HG03025 (cell line): ENCODE results near the gene LSP1.

Source experiments
- ATAC-seq: cut with Tn5 transposase; IDR thresholded peaks from one replicate; pipeline ENCODE4 v1.9.1; 2021; ENCODE audit warnings: mild to moderate bottlenecking, moderate library complexity; ENCODE audit not compliant: unreplicated experiment, low FRiP score

The LSP1 gene

DNA sequence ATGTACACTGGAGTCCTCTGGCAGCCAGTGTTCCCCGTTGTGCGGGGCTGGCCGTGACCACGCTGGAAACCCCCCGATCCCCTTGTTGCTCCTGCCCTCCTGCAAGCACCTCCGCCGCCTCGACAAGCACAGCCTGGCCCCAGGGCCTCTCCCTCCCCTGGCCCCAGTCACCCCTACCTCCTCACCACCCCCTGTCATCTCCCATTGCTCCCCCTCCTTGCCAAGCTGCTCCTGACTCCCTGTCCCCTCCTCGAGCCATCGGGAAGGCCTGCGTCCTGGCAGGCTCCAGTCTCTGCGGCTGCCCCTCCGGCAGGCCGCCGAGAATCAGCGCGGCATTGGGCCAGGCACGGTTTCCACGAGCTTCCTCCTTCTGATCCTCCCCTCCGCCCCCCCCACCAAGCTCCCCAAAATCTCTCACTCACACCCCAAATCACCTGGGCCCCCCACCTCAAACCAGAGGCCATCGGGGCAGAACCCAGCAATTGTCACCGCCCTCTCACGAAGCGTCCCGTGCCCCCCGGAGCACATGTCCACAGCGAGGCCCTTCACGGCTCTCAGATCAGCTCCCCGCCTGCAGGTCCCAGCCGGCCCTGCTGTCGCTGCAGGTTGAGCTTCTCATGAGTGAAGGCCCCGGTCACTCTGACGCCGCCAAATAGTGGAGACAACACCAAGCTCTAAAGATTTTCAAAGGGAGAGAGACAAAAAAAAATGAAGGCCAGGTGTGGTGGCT lies 5.7 kb upstream of the LSP1 start:
- no peak for ATAC-seq

DNA sequence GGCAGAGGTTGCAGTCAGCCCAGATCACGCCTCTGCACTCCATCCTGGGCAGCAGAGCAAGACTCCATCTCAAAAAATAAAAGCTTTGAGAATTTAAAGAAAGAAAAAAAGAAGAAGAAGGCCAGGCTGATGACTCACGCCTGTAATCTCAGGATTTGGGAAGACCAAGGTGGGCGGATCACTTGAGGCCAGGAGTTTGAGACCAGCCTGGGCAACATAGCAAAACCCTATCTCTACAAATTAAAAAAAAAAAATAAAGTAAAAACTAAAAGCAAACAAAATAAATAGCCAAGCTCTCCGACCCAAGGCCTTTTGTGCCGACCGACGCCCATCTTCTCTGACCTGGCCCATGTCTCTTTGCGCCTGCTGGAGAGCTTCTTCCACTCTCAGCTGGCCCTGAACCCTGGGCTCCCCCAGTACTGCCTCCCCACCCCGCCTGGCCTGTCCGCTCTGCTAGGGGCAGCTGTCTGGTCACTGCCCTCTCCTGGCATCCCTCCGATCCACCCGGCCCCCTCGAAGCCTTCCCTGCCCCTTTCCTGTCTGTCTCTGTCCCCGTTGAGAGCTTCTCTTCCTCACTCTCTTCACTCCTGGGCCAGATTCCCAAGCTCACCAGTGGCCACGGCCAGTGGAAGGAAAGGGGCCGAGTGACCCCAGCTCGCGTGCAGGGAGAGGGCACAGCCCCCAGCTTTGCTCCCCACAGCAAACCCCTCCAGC lies 4.8 kb upstream of the LSP1 start:
- ATAC-seq, result no peak

DNA sequence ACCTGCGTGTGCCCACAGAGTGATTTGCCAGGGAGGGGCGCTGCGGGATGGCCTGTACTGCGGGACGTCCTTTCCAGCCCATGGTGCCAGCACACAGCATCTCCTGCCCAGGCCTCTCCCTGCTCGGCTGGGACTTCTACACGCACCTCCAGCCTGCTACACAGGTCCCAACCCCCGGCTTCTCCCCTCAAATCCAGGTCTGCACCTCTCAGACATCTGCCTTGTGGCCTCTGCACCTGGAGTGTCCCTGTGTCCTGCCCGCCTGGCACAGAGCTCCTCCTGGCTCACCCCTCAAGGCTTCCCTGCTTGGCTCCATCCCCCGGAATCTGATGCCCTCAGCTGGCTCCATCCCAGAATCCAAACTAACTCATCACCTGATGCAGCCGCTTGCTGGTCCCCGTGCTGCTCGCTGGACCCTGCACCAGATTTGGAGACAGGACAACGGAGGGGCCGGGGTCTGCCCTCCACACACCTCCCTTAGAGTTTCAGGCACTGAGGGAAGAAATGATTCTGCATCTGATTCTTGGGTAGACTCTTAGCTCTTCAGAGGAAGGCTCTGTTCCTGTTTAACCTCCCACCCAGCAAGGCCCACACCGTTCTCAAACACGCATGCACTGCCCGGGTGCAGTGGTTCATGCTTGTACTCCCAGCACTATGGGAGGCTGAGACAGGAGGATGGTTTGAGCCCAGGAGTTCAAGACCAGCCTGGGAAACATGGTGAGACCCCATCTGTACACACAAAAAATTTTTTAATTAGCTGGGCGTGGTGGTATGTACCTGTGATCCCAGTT lies 4.0 kb upstream of the LSP1 start:
- no peak for ATAC-seq

DNA sequence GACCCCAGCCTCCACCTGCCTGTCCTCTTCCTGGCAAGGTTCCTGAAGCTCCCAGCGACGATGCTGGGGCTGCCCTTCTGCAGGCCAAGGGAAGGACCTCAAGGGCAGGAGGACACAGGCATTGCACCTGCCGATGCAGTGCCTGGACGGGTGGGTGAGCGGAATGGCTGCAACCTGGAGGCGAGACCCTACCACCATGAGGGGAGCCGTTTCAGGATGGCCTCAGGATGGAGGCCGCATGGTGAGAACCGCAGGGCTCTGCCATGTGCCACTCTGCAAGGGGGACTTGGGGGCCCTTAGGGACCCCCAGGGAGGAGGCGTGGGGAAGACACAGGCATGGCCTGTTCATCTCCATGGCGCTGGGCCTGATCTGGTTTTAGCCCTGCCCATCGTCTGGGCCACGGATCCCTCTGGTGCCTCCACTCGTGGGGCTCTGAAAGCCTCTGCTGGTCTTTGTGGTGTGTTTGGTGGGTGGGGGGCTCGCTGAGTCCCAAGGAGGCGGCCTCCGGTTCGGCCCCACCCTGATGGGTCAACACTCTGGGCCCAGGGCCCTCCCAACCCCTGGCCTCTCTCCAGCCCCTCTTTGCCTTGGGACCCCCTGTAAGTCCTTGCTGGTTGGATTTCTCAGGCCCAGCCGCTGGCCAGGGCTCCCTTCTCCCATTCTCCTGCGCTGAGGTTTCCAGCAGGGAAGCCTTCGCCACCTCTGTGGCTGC lies 1.3 kb upstream of the LSP1 start:
- no peak for ATAC-seq

DNA sequence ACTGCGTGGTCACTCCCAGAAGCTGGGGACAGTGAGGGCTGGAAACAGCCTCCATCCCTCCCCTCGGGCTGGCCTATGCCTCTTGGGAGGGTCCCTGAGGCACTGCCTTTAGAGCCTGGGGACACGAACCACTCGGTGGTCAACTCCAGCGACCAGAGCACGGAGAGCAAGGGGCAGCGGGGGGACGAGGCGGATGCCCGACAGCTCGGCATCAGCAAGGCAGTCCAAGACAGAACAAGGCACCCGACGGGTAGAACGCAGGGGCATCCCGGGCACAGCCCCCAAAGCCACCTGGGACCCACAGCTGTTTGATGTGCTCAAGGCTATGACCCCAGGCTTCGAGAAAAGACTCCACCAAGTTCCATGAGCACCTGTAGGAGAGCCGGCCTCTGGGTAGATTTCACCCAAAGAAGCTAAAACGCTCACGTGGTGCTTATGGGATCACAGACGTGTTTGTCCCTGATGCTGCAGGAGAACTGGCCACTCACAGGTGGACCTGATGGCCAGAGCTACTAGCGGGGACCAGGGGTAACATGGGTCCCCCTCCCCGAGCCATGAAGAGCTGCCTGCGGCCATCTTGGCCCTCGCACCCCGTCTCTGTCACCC lies 510 bp upstream of the LSP1 start:
- ATAC-seq, result no peak

DNA sequence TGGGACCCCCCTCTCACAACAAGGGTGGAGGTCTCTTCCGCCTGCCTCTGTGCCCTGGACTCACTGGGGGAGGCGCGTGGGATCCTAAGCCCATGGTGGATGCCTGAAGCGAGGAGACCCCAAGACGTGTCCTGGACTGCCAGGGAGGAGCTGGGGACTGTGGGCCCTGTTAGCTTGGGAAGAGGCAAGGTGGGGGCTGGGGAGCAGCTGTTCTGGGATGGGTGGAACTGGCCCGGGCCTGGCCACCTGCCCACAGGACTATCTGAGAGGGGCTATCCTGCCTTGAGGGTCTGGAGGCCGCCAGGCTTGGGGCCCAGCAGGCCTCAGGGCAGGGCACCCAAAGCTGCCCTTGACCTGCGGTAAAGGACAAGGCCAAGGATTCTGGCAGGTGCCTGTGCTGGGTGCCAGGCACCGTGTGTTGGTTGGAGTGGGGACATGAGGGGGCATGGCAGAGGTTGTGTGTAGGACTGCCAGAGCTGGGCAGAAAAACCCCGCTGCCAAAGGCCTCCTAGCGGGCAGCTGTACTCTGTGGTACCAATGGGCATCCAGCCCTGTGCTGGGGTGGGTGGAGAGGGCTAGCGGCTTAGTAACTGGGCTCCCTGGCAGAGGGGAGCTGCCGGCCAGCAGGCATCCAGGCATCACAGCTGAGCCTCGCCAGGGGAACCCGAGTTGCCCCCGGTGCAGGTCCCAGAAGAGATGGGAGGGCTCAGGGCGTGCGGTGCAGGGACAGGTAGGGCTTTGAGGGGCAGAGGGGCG lies 670 bp downstream of the LSP1 start:
- no peak for ATAC-seq

DNA sequence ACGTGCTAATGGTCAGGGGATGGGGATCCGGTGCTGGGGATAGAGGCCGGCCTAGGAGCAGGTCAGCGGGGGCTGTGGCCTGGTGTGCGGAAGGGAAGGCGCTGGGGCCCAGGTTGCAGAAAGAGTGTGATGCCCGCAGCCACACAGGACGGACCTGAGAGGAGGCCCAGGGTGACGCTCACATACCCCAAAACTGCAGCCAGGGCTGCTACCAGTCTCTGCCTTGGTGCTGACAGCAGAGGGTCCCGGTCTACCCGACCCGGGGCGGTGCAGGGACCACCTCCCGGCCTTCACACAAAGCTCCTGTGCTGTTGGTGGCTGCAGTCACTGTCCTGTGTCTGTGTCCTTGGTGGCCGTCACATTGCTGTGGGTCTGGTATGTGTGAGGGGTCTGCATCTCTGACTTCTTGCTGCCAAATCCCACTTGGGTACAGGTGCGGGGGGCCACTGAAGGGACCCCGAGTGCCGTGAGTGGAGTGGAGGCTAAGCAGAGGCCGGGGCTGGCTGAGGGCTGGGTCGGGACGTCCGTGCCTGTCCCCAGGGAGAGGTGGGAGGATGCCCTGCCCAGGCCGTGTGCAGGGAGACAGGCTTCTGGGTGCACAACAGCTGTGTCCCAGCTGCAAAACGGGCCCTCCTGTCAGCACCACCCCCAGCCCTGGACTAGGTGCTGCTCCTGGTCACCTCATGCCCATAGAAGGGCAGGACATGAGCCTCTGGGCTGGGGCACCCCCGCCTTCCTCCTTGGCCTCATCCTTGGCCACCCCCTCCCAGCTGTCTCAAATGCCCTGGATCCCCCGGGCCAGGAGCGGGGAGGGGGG lies 1.5 kb downstream of the LSP1 start:
- no peak for ATAC-seq

DNA sequence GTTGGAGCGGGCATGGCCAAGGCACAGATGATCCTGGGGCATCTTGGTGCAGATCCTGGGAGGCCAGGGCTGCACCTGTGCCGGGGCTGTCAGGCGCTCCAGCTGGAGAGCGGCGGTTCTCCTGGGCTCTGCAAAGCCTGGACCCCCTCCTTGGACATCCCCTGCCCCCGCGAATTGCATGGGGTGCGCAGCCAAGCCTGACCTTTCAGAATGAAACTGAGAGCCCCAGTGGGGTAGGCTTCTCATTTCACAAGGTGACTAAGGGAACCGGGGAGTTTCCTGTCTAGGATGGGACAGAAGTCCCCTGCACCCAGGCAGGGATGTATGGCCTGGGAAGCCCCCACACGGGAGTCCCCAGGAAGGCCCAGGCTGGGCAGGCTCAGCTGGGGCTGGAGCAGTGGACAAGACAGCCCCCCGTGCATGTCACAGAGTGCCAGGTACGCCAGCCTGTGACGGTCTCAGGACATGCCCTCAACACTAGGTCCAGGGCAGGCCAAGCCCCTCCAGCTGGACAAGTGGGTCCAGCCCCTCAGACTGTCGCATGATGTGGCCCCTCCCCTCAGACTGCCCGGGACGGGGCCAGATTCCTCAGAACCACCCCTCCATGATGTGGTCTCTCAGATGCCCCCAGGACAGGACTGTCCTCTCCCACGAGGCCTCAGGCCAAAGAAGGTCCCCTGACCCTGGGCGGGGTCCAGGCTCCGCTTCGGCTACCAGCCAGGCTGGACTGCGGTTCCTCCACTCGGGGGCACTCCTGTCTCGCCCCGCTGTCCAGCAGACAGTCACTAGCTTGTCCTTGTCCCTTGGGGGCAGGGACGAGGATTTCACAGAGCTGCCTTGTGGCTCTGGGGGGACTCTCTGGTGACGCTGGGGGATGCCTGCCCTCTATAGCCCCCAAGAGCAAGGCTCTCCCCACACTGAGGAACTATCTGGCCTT lies 2.3 kb downstream of the LSP1 start:
- ATAC-seq, result no peak

DNA sequence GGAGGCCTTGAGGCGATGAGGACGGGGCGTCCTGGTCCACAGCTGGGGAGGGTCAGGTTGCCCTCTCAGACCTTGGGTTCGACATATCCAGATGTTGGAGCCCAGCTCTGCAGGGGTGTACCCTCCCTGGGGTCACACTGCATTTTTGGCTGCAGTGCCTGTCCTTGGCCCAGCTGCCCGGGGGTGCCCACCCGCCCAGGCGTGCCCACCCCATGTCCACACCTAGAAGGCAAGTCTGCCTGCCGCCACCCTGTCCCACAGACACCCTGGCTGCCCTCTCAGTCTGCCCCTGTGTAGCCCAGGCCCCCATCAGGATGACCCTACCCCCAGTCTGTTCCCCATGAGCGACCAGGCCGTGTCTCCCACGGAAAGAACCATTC lies 3.0 kb downstream of the LSP1 start:
- no peak for ATAC-seq

DNA sequence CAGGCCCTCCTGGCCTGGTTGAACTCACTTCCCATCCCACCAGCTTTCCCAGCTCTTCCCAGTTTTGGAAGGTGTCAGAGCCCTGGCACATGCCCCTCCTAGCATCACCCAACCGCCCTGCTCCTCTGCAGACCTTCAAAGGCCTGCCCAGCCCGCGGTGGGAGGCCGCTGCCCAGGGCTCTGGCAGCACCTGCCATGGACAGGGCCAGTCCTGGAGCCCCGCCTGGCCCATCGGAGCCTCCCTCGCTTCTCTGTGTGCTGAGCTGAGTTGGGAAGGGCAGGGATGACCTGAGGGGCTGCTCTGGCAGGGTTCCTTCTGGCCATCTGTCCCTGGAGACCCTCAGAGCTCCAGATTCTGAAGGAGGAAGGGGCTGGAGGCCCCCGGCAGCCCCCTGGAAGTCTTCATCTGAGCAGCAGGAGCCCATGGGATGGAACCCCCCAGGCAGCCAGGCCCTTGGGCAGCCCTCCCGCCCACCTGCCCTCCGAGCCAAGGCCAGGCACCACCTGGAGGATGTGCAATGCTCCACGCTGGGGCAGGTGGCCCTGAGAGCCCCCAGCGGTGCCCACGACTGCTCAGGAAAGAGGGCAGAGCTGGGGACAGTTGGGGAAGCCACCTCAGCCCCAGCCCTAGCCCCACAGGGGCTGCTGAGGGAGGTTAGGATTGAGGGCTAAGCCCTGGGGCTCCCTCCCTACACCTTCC lies 3.6 kb downstream of the LSP1 start:
- no peak for ATAC-seq

DNA sequence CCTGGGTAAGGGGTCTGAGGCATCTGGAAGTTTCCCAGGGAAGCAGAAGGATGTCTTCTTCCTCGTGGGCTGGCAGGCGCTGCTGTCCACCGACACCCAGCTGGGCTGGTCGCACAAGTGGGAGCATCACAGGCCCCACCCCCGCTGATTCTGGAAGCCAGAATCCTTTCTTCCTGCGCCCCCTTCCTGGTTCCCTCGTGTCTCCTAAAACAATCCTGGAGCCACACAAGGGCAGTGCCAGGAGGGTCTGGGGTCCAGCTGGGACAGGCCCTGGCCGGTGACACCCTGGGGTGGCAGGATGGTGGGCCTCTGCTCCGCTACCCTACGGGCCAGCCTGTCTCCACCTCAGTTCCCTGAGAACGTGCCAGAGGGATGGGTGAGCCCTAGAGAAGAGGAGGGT lies 4.2 kb downstream of the LSP1 start:
- ATAC-seq, result no peak

DNA sequence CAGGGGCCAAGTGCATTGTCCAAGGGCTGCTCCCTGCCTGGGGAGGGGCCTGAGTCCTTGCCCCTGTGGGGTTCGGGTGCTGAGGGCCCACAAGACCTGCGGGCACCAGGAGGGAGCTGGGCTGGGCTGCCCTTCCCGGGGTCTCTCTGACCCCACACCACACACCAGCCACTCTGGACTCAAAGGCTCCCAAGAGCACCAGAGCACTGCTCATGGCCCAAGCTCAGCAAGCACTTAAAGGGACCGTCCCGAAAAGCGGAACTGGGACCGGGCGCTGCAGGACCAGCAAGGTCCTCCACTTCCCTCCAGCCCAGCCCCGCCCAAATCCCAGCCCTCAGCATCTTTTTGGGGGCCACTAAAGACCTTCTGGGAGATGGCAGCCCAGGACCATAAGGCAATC lies 5.3 kb downstream of the LSP1 start:
- ATAC-seq, result no peak

DNA sequence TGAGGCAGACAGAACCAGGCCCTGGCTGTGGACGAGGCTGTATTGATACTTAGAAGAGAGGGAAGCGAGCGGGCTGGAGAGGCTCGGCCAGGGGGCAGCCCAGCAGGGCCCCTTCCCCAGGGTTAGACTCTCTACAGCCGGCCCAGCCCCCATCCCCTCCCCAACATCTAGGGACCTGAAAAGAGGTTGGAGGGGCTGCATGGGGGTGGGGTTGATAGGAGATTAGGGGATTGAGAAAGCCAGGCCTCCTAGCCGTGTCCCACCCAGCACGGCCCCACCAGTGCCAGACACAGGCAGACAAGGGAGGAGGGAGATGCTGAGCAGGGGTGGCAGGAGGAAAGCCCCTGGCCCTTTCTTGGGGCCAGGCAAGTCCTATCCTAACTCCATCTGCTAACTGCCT lies 5.7 kb downstream of the LSP1 start:
- ATAC-seq, result no peak

DNA sequence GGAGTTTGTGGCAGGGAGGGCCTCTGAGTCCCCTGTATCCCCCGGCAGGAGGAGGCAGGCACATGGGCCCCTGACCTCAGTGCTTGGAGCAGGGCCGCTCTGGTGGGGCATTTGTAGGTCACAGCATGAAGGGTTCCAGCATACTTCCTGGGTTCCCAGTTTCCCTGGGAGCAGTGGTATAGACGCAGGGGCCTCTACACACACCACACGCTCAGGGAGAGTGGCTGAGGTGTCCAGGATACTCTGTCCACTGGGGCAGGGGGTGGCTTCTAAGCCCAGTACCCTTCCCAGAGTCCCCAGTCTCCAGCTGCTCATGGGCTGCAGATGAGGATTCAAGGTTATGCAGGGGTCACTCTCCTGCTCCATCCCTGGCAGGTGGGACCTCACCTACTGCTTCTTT lies 6.1 kb downstream of the LSP1 start:
- ATAC-seq, result no peak

DNA sequence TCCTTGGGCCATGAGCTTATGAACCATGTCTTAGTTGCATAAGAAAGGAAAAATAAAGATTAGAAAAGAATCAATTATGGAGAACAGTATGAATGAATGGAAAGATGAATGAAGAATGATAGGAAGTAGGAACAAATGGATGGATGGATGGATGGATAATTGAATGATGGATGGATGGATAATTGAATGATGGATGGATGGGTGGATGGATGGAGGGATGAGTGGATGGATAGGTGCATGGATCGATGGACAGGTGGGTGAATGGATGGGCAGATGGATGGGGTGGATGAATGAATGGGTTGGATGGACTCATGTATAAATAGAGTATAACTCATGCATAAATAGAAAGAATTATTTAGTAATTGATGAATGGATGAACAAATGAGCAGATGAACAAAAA lies 7.2 kb downstream of the LSP1 start:
- ATAC-seq, result no peak

DNA sequence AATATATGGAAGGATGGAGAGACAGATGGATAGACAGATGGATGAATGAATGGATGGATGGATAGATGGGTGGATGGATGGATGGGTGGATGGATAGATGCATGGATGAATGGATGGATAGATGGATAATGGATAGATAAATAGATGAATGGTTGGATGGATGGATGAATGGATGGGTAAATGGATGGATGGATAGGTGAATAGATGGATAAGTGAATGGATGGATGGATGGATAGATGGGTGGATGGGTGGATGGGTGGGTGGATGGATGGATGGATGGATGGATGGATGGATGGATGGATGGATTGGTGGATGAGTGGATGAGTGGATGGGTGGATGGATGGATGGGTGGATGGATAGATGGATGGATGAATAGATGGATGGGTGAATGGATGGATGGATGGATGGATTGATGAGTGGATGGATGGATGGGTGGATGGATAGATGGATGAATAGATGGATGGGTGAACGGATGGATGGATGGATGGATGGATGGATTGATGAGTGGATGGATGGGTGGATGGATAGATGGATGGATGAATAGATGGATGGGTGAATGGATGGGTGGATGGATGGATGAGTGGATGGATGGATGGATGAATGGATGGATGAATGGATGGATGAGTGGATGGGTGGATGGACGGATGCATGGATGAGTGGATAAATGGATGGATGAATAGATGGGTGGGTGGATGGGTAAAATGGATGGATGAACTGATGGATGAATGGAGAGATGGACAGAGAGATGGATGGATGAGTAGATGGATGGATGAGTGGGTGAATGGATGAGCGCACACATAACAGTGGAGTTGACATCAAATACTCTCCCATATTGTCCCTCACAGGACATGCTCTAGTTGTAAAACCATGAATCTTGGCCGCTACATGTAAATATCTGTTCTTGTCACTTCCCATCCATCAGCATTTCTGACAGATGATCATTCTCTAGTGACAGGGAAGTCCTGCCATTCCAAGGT lies 8.8 kb downstream of the LSP1 start:
- ATAC-seq, result no peak
